ENCODE results near the gene RAP1GDS1. TPM values are rescaled to one million over a fixed set of nuclear protein-coding genes. Genes with fewer than 3 reads are reported as not detected.

The RAP1GDS1 gene
- total and polyA plus RNA-seq, 2 experiments from 2014 or later: 49.2 to 56.7 TPM

DNA sequence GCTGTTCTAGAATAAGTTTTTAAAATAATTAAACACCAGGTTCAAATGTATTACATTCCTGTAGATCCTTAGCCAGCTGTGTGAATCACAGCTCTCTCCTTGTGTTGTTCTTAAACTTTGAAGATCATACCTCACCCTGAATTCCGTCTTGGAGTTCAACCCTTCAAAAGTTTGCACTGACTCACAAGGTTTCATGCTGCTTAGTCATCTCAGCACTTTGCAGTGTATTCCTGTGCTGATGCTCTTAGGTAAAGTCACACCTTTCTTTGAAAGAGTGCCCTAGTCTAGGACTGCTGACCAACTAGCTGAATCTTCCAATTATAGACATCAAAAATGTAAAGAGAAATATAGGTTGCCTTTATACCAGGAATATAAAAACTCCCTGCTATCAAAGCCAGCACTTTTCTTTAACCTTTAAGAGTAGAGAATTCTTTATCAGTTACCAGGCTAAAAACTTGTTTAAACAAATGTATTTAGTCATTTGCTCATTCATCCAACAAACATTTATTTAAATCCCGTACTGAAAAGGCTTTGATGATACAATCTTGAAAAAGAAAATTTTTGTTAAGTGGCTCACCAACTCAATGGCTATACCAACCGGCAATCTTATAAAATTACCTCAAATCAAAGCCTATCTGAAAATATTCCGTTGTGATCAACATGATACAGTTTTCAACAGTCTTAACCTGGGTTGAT, 169.7 kb downstream of the RAP1GDS1 start:
- Histone ChIP-seq H3K9ac (no peak overlapping the region), H3K4me2 (ENCODE audit: unreplicated experiment) (peak overlapping the region; percentile 43), H3K27ac (peak overlapping the region; percentile 53), H2AFZ (no peak overlapping the region), H3K27me3 (replicated peaks; ENCODE audit: insufficient read depth) (no peaks in the 10 kb centered on the region), H3K9me2 (ENCODE audit: insufficient read depth) (no peaks in the 10 kb centered on the region), H3K36me3 (ENCODE audit: low read depth) (no peaks in the 10 kb centered on the region; the same call in 1 of the 2 replicates), H3K4me3 (peak overlapping the region; percentile 9; the same call in 1 of the 2 replicates), H4K20me1 (ENCODE audit: insufficient read depth) (no peaks in the 10 kb centered on the region), H3F3A (ENCODE audit: insufficient read depth) (peaks cover 61% of the 10 kb centered on the region), H3K9me3 (ENCODE audit: low read depth) (no peaks in the 10 kb centered on the region), H3K4me1 (ENCODE audit: insufficient read depth) (peaks cover 38% of the 10 kb centered on the region), H3K79me2 (ENCODE audit: insufficient read depth) (no peaks in the 10 kb centered on the region)
- peak; percentile 91 for DNase-seq
- in situ Hi-C loops (cut with MboI): no loop called here
- 5 to 7% methylated on average over 4 of the region's 4 CpGs for WGBS, 2 experiments (ENCODE audit: low coverage in 1 of 2, low lambda C conversion rate in 2 of 2, missing lambda C conversion rate in 2 of 2)
- TF ChIP-seq EZH2 (IDR thresholded peaks at IDR 0.05; ENCODE audit: insufficient read depth, poor library complexity, severe bottlenecking): no peak
- TF ChIP-seq EZH2phosphoT487 (IDR thresholded peaks at IDR 0.05; ENCODE audit: insufficient read depth, low read depth): no peak

DNA sequence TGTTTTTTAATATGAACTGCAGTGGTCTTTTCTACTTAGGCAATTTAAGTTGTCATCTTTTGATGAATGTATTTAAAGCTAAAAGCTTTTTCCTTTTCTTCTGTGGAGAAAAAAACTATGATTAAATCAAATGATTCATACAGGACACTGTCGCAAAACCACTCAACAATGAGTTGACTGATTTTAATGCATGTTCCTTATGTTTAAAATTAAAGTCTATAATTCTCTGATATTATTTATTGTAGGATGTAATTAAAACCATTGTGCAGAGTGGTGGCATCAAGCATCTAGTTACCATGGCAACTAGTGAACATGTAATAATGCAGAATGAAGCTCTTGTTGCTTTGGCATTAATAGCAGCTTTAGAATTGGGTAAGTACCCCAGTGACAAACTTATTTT, 172.5 kb downstream of the RAP1GDS1 start:
- H3K9ac ChIP-seq: no peak overlapping the region
- H3K4me1 ChIP-seq (ENCODE audit: insufficient read depth): peaks cover 38% of the 10 kb centered on the region
- H2AFZ ChIP-seq: no peak overlapping the region
- H3K9me2 ChIP-seq (ENCODE audit: insufficient read depth): no peaks in the 10 kb centered on the region
- in situ Hi-C loops (cut with MboI): no loop called here
- no peaks in the 10 kb centered on the region for H4K20me1 ChIP-seq (ENCODE audit: insufficient read depth)
- 16 to 27% methylated on average over 1 of the region's 1 CpG for WGBS, 2 experiments (ENCODE audit: low coverage in 1 of 2, low lambda C conversion rate in 2 of 2, missing lambda C conversion rate in 2 of 2)
- TF ChIP-seq EZH2phosphoT487 (IDR thresholded peaks at IDR 0.05; ENCODE audit: insufficient read depth, low read depth) (no peak), EZH2 (IDR thresholded peaks at IDR 0.05; ENCODE audit: insufficient read depth, poor library complexity, severe bottlenecking) (no peak)
- H3F3A ChIP-seq (ENCODE audit: insufficient read depth): peaks cover 33% of the 10 kb centered on the region
- peaks cover 20% of the 10 kb centered on the region for H3K36me3 ChIP-seq (ENCODE audit: low read depth)
- no peak overlapping the region for H3K4me2 ChIP-seq (ENCODE audit: unreplicated experiment)
- H3K27me3 ChIP-seq (replicated peaks; ENCODE audit: insufficient read depth): no peaks in the 10 kb centered on the region
- H3K27ac ChIP-seq: no peak overlapping the region
- H3K4me3 ChIP-seq: no peak overlapping the region
- DNase-seq: peak; percentile 36
- no peaks in the 10 kb centered on the region for H3K79me2 ChIP-seq (ENCODE audit: insufficient read depth)
- H3K9me3 ChIP-seq (ENCODE audit: low read depth): no peaks in the 10 kb centered on the region

DNA sequence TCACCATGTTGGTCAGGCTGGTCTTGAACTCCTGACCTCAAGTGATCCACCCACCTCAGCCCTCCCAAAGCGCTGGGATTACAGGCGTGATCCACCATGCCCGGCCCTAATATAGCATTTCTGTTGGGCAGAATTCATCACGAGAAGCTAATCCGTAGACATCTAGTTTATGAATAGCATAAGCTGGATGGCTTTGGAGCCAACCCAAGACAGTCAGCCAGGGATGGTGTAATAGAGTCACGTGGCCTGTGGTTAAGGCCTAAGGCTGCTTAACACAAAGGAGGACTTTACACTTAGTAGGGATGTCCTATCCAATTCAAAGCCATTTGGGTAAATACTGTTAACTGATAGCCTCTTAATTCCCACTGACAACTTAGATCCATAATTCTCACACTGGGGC, 173.6 kb downstream of the RAP1GDS1 start:
- no peak overlapping the region for H3K4me2 ChIP-seq (ENCODE audit: unreplicated experiment)
- no peak overlapping the region for H3K9ac ChIP-seq
- WGBS, 2 experiments (ENCODE audit: low coverage in 1 of 2, low lambda C conversion rate in 2 of 2, missing lambda C conversion rate in 2 of 2): 94 to 98% methylated on average over 6 of the region's 6 CpGs
- H3F3A ChIP-seq (ENCODE audit: insufficient read depth): peaks cover 23% of the 10 kb centered on the region
- peaks cover 26% of the 10 kb centered on the region for H3K36me3 ChIP-seq (ENCODE audit: low read depth)
- H3K4me1 ChIP-seq (ENCODE audit: insufficient read depth): peaks cover 33% of the 10 kb centered on the region
- no peaks in the 10 kb centered on the region for H3K9me2 ChIP-seq (ENCODE audit: insufficient read depth)
- no peak overlapping the region for H2AFZ ChIP-seq
- no peaks in the 10 kb centered on the region for H3K79me2 ChIP-seq (ENCODE audit: insufficient read depth)
- TF ChIP-seq EZH2phosphoT487 (IDR thresholded peaks at IDR 0.05; ENCODE audit: insufficient read depth, low read depth) (no peak), EZH2 (IDR thresholded peaks at IDR 0.05; ENCODE audit: insufficient read depth, poor library complexity, severe bottlenecking) (no peak)
- no peaks in the 10 kb centered on the region for H3K9me3 ChIP-seq (ENCODE audit: low read depth)
- H3K27ac ChIP-seq: no peak overlapping the region
- no peak overlapping the region for H3K4me3 ChIP-seq
- no peaks in the 10 kb centered on the region for H4K20me1 ChIP-seq (ENCODE audit: insufficient read depth)
- in situ Hi-C loops (cut with MboI): no loop called here
- no peaks in the 10 kb centered on the region for H3K27me3 ChIP-seq (replicated peaks; ENCODE audit: insufficient read depth)
- DNase-seq: peak; percentile 8

DNA sequence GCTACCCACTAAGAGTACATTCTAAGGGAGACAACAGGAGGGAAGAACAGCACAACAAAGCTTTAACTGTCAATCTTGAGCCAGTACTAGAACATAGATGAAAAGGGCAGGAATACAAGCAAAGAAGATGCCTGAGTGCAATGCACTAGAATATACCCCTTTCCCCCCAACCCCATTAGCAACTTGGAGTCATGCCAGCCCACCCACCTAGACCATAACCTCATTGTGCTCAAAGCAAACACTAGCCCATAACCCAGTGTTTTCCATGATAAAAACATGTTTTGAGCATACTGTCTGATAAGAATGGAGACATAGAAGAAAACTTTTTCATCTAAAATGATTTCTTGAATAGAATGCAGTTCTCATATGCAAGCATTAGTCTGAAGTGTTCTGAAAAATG, 183.2 kb downstream of the RAP1GDS1 start:
- Histone ChIP-seq H3K9ac (no peak overlapping the region), H3K9me2 (ENCODE audit: insufficient read depth) (no peaks in the 10 kb centered on the region), H3K27ac (no peak overlapping the region), H3K4me1 (ENCODE audit: insufficient read depth) (peaks cover 10% of the 10 kb centered on the region; the same call in 1 of the 2 replicates), H3K4me2 (ENCODE audit: unreplicated experiment) (no peak overlapping the region), H2AFZ (no peak overlapping the region), H3K79me2 (ENCODE audit: insufficient read depth) (no peaks in the 10 kb centered on the region), H3K9me3 (ENCODE audit: low read depth) (no peaks in the 10 kb centered on the region), H3K4me3 (no peak overlapping the region), H3K36me3 (ENCODE audit: low read depth) (peaks cover 31% of the 10 kb centered on the region), H3F3A (ENCODE audit: insufficient read depth) (peaks cover 5% of the 10 kb centered on the region), H4K20me1 (ENCODE audit: insufficient read depth) (no peaks in the 10 kb centered on the region), H3K27me3 (replicated peaks; ENCODE audit: insufficient read depth) (no peaks in the 10 kb centered on the region)
- in situ Hi-C loops (cut with MboI): no loop called here
- no peak for DNase-seq
- no peak for TF ChIP-seq EZH2phosphoT487 (IDR thresholded peaks at IDR 0.05; ENCODE audit: insufficient read depth, low read depth)
- TF ChIP-seq EZH2 (IDR thresholded peaks at IDR 0.05; ENCODE audit: insufficient read depth, poor library complexity, severe bottlenecking): no peak
